GM21360 (cell line): ENCODE data around the gene GOLGA8F.
"Not testable (repeated sequence)": the region's sequence is repeated elsewhere in the genome, so short reads cannot be mapped to it uniquely, and the experiment has no call there.

Experiments used
- ATAC-seq: cut with Tn5 transposase; IDR thresholded peaks from one replicate; pipeline ENCODE4 v1.9.1; 2021; ENCODE audit warnings: mild to moderate bottlenecking, moderate library complexity; ENCODE audit not compliant: unreplicated experiment

The GOLGA8F gene

GRCh38 chr15:28378364-28378763 is at the start of gene GOLGA8F:
GOLGA8F (plus strand) TSS chr15:28378664; CDS start chr15:28378762, 98 bp downstream.
- ATAC-seq = not testable (repeated sequence)

GRCh38 chr15:28357984-28358383 is 20.5 kb upstream of the GOLGA8F start, which contains the start of gene GOLGA6L24:
GOLGA6L24 (minus strand) TSS chr15:28358084; CDS start chr15:28358023, 61 bp downstream.
- not testable (repeated sequence) for ATAC-seq

GRCh38 chr15:28365502-28365901 is 13.0 kb upstream of the GOLGA8F start:
- not testable (repeated sequence) for ATAC-seq

GRCh38 chr15:28380053-28380452 is 1.6 kb downstream of the GOLGA8F start:
- ATAC-seq = not testable (repeated sequence)

GRCh38 chr15:28396022-28396421 is 17.6 kb downstream of the GOLGA8F start:
- ATAC-seq = not testable (repeated sequence)

- ATAC-seq = not testable (repeated sequence)
Observed at GRCh38 chr15:28402774-28403435, 24.4 kb downstream of the GOLGA8F start.

GRCh38 chr15:28420470-28420869 is 42.0 kb downstream of the GOLGA8F start:
- ATAC-seq = not testable (repeated sequence)

GRCh38 chr15:28435594-28435993 is 57.1 kb downstream of the GOLGA8F start:
- not testable (repeated sequence) for ATAC-seq
